WI38 (cell line): ENCODE measurements around the gene IKZF1.

Experiments used
- H3K4me3 ChIP-seq: 2 replicates; pipeline ENCODE4 v1.5.1; 2011; ENCODE audit warnings: low read depth, mild to moderate bottlenecking, control low read depth, low read length
- TF ChIP-seq, protein P1 (sequence below): IDR thresholded peaks from 2 replicates; pipeline ENCODE4 v1.5.1; 2012; ENCODE audit warnings: low read depth, mild to moderate bottlenecking, control low read depth, low read length

Gene IKZF1

DNA sequence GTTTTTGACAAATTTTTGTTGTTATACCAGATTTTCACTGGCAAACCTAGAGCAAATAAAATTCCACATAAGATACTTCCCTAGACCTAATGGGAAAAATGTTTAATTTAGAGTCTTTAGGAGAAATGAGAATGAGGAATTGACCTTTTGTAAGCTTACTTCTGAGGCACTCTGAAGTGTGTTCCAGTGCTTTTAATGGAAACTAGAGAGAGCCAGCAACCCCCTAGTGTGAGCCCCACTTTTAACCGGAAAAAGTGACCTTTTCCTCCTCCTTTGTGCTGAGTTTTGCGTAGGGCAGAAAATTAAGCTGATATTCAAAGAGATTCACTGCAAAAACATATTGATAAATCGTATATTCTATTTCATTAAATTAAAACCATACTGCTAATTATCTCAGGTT lies 5.2 kb downstream of the IKZF1 start:
- TF ChIP-seq, protein P1, sequence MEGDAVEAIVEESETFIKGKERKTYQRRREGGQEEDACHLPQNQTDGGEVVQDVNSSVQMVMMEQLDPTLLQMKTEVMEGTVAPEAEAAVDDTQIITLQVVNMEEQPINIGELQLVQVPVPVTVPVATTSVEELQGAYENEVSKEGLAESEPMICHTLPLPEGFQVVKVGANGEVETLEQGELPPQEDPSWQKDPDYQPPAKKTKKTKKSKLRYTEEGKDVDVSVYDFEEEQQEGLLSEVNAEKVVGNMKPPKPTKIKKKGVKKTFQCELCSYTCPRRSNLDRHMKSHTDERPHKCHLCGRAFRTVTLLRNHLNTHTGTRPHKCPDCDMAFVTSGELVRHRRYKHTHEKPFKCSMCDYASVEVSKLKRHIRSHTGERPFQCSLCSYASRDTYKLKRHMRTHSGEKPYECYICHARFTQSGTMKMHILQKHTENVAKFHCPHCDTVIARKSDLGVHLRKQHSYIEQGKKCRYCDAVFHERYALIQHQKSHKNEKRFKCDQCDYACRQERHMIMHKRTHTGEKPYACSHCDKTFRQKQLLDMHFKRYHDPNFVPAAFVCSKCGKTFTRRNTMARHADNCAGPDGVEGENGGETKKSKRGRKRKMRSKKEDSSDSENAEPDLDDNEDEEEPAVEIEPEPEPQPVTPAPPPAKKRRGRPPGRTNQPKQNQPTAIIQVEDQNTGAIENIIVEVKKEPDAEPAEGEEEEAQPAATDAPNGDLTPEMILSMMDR, result no peak
- no peak overlapping the region for H3K4me3 ChIP-seq

DNA sequence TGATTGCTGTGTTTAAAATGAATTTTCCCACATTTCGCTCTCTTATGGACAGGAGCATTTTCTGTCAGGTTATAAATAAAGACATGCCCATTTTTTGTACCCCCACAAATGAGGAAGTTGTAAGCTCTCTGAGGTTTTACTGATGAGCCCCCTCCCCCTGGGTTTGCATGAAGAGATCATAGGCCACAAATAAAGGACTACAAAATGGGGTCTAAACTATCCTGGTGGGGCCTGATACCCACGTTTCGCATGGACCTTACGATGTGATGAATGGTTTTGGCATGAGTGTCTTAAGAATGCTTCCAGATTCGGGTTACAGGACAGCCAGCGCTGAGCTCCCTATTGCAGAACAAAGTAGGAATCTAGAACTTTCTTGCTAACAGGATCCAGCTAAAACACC lies 5.8 kb downstream of the IKZF1 start:
- TF ChIP-seq, protein P1, result no peak
- H3K4me3 ChIP-seq, result no peak overlapping the region

DNA sequence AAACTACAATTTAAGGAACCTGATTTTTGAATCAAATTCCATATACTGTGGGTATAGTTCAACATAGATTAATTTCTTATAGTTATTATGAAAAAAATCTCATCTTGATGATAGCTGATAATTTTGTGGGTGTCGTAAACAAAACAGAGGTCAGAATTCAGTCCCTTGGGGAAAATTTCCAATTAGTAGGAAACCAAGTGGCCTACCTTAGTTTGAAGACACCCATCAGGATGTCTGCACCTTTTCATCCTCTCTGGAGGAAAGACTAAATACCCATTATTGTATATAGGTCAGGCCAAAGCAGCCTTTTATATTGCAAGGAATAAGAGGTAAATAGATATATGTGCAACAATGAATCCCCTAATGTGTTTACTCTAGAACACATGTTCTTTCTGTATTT lies 6.4 kb downstream of the IKZF1 start:
- H3K4me3 ChIP-seq, result no peak overlapping the region

DNA sequence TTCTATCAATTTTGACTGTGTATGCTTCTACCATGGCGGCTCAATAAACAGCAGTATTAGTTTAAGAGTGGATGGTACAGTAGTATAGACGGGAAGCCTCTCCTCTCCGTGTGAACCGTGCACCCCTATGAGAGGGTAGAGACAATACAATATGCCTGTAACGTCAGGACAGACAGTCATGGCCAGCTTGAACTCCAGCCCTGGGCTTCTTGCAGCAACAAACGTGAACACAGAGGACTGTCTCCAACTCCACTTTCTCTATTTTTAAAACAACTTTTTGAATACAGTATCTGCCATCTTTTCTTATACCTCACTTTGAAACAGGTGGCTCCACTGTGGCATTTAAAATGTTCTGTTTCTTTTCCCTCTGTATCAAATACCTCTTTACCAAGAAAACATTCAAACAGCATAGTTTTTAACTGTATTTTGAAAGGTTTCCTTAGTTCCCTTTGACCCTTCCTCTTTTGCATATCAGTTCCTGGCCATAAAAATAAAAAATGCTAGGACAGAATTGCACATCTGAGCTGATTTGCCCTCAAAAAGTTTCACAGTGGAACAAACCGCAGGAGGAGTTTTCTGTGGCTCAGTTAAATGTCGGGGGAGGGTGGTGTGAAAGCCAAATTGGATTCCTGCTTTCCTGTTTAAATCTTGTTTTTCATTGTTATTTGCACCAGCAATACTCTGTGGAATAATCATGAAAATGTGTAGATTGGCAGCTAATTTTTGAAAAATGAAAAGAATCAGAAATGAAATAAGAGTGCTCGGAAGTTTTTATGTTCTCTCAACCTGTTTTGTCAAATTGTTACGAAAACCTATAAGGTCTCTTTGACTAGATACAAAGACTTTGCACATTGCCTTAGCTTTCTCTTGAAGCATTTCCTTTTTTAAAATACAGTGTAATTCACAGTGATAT lies 8.0 kb downstream of the IKZF1 start:
- TF ChIP-seq, protein P1, result no peak
- no peak overlapping the region for H3K4me3 ChIP-seq

More for the DNA sequence above, 6.4 kb downstream of the IKZF1 start:
- TF ChIP-seq, protein P1, result no peak

DNA sequence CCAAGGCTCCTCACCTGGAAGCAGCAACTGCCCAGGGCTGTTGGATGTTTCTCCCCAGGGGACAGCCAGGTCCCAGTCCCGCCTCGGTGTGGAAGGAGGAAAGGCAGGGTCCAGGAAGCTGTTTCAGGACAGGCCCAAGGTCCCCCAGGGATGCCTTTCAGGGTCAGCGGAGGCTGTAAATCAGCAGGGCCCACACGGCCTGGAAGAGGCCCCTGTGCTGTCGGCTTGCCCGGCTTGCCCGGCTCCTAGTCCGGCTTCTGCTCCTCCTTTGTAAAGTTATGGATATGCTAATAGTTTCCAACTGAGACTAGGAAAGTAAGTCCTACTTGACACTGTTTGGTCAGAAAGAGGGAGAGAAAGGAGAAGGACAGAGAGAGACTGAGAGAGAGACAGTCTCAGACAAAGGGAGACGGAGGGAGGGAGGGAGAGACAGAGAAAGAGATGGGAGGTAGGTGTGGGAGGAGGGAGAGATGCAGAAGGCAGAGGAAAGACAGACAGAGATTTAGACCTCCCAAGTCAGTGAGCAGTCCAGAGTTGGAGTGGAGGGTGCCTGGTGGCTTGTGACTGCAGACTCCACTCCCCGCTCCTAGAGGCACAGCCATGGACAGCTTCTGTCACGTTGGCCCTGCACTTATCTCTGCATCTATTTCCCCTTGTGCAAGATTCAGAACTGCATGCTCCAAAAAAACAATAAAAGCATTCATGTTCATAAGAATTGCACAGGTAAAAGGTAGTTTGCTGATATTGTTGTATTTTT lies 10.5 kb downstream of the IKZF1 start:
- no peak overlapping the region for H3K4me3 ChIP-seq
- TF ChIP-seq, protein P1, result no peak

DNA sequence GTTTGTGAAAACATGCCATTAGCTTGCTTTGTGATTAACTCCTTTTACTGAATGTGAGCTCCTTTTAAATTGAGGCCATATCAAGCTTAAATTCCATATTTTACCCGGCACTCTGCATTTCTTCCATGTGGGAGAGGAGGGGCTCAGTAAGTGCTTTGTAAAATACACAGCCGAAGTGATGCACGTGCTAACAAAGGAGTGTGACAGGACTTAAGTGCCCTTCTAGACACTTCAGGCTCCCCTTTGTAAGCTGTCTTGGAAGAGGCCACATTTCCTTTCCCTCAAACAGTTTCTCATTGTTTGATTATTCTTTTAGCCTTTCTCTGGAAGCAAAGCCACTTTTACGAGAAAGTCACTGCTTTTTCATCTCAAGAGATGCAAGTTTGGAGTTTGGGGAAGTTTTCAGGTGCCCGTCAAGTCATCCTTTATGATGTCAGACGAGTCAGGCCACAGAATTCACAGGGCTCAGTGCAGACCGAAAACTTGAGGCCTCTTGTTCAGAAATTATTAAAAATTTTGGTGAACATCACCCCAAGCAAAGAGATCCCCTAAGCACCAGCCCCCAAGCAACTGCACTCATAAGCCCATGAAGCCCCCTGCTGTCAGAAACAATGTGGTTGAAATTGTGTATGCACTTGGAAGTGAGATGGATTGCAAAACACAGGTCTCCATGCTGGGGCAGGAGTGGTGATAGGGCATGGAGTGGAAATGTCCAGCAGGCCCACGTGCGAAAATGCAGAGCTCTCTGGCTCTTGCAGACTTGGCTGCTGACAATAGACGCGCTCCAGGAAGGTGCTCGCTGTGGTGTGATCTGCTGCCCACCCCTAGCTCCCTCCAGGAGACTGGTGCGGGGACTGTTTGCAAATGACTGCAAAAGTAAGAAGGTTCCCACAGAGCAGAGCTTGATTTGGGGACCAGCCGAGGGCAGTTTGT lies 11.5 kb downstream of the IKZF1 start:
- H3K4me3 ChIP-seq, result no peak overlapping the region
- TF ChIP-seq, protein P1, result no peak
